Transverse colon (tissue), 4 donors: ENCODE measurements around the gene CCDC8. TPM values are rescaled to one million over a fixed set of nuclear protein-coding genes. Genes with fewer than 3 reads are reported as not detected.
A peak's percentile ranks its signal among the peaks of the same experiment; 100 is the strongest.

Experiments
- DNase-seq: peaks from one replicate; pipeline ENCODE4 v3.0.0-alpha.2; 2019
- H3K27ac ChIP-seq, 4 donors: fragments of 200-600 bp; sonication (generic); 2 replicates each; pipeline ENCODE4 v1.5.1; 2016 to 2018; ENCODE audit warnings: inconsistent platforms in 4 of 4
- H3K27me3 ChIP-seq: fragments of 200-600 bp; sonication (generic); 2 replicates; pipeline ENCODE4 v1.5.1; 2017; ENCODE audit warnings: inconsistent platforms
- H3K36me3 ChIP-seq, 4 donors: fragments of 200-600 bp; sonication (generic); 2 replicates each; pipeline ENCODE4 v1.5.1; 2017 to 2019; ENCODE audit warnings: inconsistent platforms in 4 of 4
- H3K4me1 ChIP-seq, 4 donors: fragments of 200-600 bp; sonication (generic); 2 replicates each; pipeline ENCODE4 v1.5.1; 2017 to 2020; ENCODE audit warnings: inconsistent platforms in 4 of 4
- H3K4me3 ChIP-seq, 4 donors: fragments of 200-600 bp; sonication (generic); 1 replicate in 1 of 4; 2 replicates in 3 of 4; pipeline versions ENCODE4 v1.5.1 to v1.6.1; 2017 to 2019; ENCODE audit warnings: inconsistent platforms in 4 of 4
- H3K9me3 ChIP-seq, 2 donors: fragments of 200-600 bp; sonication (generic); 2 replicates each; pipeline ENCODE4 v1.5.1; 2017 to 2019; ENCODE audit warnings: inconsistent platforms in 2 of 2
- EP300 ChIP-seq: sonication (generic); formaldehyde crosslinking; IDR thresholded peaks from one replicate; pipeline ENCODE4 v1.6.1; 2017; ENCODE audit warnings: antibody characterized with exemption, low read depth
- POLR2A ChIP-seq: fragments of 450-650 bp; IDR thresholded peaks from one replicate; pipeline ENCODE4 v1.6.1; 2016; ENCODE audit warnings: antibody characterized with exemption, mild to moderate bottlenecking, moderate library complexity
- POLR2AphosphoS5 ChIP-seq, 3 donors: sonication (generic); formaldehyde crosslinking; IDR thresholded peaks; one replicate each; pipeline ENCODE4 v1.6.1; 2016; ENCODE audit warnings: antibody characterized with exemption in 3 of 3
- WGBS, 2 donors: methylation state at CpG; one replicate each; pipeline ENCODE4 v1.1.5; 2018; ENCODE audit warnings: low coverage in 1 of 2; 5-methylcytosine and 5-hydroxymethylcytosine counted together
- in situ Hi-C, 4 donors: fragments of 200-750 bp; cut with MboI; loops; one replicate each; pipeline versions ENCODE4 v1.15.0 to v1.15.1; 2017; ENCODE audit warnings: low sequenced_read_pairs in 3 of 4, low pct_ligation_motif_present in 1 of 4, low pct_unique_long_range_greater_than_20kb in 1 of 4
- intact Hi-C: fragments of 100-400 bp; cut with DNase I; formaldehyde crosslinking; loops from one replicate; pipeline ENCODE4 v1.15.1; 2023; ENCODE audit warnings: low total_unique reads
- total RNA-seq, 4 donors: library from RNA; depleted of rRNA; stranded (reverse); fragments of >200 nt; gene quantifications; one replicate each; pipeline ENCODE4 v1.1.0, GENCODE V29; 2016
- TF ChIP-seq, protein P1 (sequence below), 5 experiments: fragments of 200-600 bp in 3 of 5; fragments of 450-650 bp in 2 of 5; sonication (generic) in 3 of 5; IDR thresholded peaks; 1 replicate in 2 of 5; 2 replicates in 3 of 5; pipeline ENCODE4 v1.5.1; 2016 to 2017; ENCODE audit warnings: antibody characterized with exemption in 5 of 5, inconsistent platforms in 3 of 5, mild to moderate bottlenecking in 2 of 5, moderate library complexity in 1 of 5

Gene CCDC8
- total RNA-seq, 4 donors from 2014 or later = 0.40 to 1.9 (median 1.2) TPM

DNA sequence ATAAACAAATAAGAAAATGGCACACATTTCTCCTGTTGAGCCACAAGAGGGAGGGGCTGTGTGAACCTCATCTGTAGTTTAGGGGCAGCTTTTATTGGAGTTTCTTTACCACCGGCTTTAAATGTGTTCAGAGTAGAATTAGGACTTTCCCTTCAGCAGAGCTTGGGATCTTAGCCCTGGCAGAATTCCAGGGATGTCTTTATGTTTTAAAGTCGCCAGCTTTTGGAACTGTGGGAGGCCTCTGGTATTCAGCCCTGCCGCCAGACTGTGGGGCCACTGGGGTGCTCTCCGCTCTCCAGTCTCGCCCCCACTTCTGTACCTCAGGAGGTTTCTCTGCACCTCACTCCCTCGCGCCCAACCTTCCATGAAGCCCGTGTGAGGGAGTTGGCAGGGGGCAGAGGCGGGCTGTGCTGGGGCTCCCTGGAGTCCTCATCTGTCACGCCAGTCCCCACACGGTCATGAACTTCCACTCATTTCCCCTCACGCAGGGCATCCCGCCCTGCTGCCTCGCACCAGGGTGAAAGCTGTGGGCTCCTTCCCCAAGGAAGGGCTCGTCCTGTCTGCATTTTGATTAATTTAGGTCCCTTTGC lies 31.5 kb downstream of the CCDC8 start:
- Histone ChIP-seq H3K4me1 (peaks cover 4 to 18% (median 9%) of the 10 kb centered on the region in 4 donors), H3K9me3 (no peaks in the 10 kb centered on the region), H3K36me3 (peaks cover 0 to 37% (median 18%) of the 10 kb centered on the region in 4 donors), H3K27ac (no peak overlapping the region), H3K4me3 (no peak overlapping the region), H3K27me3 (no peaks in the 10 kb centered on the region)
- no peak for TF ChIP-seq EP300
- TF ChIP-seq, protein P1, sequence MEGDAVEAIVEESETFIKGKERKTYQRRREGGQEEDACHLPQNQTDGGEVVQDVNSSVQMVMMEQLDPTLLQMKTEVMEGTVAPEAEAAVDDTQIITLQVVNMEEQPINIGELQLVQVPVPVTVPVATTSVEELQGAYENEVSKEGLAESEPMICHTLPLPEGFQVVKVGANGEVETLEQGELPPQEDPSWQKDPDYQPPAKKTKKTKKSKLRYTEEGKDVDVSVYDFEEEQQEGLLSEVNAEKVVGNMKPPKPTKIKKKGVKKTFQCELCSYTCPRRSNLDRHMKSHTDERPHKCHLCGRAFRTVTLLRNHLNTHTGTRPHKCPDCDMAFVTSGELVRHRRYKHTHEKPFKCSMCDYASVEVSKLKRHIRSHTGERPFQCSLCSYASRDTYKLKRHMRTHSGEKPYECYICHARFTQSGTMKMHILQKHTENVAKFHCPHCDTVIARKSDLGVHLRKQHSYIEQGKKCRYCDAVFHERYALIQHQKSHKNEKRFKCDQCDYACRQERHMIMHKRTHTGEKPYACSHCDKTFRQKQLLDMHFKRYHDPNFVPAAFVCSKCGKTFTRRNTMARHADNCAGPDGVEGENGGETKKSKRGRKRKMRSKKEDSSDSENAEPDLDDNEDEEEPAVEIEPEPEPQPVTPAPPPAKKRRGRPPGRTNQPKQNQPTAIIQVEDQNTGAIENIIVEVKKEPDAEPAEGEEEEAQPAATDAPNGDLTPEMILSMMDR (IDR thresholded peaks at IDR 0.05) = no peak
- no peak for DNase-seq
- 87% methylated on average over 15 of the region's 15 CpGs; no CpG with 5 or more reads in 1 of the 2 donors for WGBS, 2 donors
- intact Hi-C loops = no loop called here
- in situ Hi-C loops = loop anchor here in 1 of 4 donors (10.0 kb wide), 1 partner anchor 97 kb away; no protein-coding TSS in a partner anchor

DNA sequence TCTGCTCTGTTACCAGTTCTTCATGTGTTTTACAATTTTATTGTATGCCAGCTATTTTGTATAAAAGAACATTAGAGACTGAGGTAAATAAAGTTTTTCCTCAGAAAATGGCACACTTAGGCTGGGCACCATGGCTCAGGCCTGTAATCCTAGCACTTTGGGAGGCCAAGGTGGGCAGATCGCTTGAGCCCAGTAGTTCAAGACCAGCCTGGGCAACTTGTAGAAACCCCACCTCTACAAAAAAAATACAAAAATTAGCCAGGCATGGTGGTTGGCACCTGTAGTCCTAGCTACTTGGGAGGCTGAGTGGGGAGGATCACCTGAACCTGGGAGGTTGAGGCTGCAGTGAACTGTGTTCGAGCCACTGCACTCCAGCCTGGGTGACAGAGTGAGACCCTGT lies 32.0 kb downstream of the CCDC8 start:
- in situ Hi-C loops = loop anchor here in 1 of 4 donors (10.0 kb wide), 1 partner anchor 97 kb away; no protein-coding TSS in a partner anchor
- Histone ChIP-seq H3K36me3 (peaks cover 0 to 42% (median 18%) of the 10 kb centered on the region in 4 donors), H3K4me1 (peaks cover 4 to 18% (median 9%) of the 10 kb centered on the region in 4 donors), H3K4me3 (no peak overlapping the region), H3K27me3 (no peaks in the 10 kb centered on the region), H3K27ac (no peak overlapping the region), H3K9me3 (no peaks in the 10 kb centered on the region)
- no peak for DNase-seq
- 91 to 100% methylated on average over 1 to 2 of the region's 2 CpGs for WGBS, 2 donors
- intact Hi-C loops = no loop called here
- TF ChIP-seq POLR2AphosphoS5 (IDR thresholded peaks at IDR 0.05) = no peak
- no peak for TF ChIP-seq POLR2A
- TF ChIP-seq EP300 = no peak
- TF ChIP-seq, protein P1 (IDR thresholded peaks at IDR 0.05) = no peak

DNA sequence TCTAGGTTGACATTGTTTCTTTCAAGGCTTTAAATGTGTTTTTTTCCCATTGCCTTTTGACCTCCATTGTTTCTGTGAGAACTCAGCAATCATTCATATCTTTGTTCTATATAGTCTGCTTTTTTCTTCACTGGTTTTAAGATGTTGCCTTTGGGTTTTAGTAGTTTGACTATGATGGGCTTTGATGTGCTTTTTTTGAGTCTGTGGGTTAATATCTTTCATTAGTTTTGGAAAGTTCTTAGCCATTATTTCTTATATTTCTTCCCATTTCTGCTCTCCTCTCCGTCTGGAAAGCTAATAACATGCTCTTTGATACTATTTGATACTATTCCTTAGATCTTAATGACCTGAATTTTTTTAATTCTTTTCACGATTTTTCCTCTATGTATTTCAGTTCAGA lies 32.7 kb downstream of the CCDC8 start:
- TF ChIP-seq POLR2AphosphoS5 (IDR thresholded peaks at IDR 0.05) (no peak), POLR2A (no peak)
- TF ChIP-seq, protein P1 (IDR thresholded peaks at IDR 0.05) = no peak
- Histone ChIP-seq H3K36me3 (peaks cover 0 to 42% (median 18%) of the 10 kb centered on the region in 4 donors), H3K27me3 (no peaks in the 10 kb centered on the region), H3K4me3 (no peak overlapping the region), H3K27ac (no peak overlapping the region), H3K9me3 (no peaks in the 10 kb centered on the region), H3K4me1 (peaks cover 4 to 18% (median 9%) of the 10 kb centered on the region in 4 donors)
- DNase-seq = no peak
- in situ Hi-C loops (loop anchor here in 1 of 4 donors (10.0 kb wide), 1 partner anchor 96 kb away; no protein-coding TSS in a partner anchor), intact Hi-C loops (no loop called here)
- 93 to 100% methylated on average over 2 of the region's 2 CpGs for WGBS, 2 donors

DNA sequence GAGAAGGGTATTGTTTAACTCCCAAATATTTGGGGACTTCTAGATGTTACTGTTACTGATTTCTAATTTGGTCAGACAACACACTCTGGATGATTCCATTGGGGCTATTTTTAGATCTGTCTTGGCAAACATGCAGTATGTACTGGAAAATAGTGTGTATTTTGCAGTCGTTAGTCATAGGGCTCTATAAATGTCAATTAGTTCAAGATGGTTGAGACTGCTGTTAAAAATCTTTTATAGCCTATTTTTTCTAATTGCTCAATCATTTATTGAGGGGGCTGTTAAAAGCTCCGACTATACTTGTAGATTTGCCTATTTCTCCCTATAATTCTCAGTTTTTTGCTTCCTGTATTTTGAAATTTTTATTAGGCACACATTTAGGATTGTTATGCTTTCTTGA lies 35.1 kb downstream of the CCDC8 start:
- in situ Hi-C loops (no loop called here), intact Hi-C loops (no loop called here)
- 47 to 57% methylated on average over 2 of the region's 2 CpGs for WGBS, 2 donors
- no peak for DNase-seq
- TF ChIP-seq EP300 (no peak), POLR2A (no peak), POLR2AphosphoS5 (IDR thresholded peaks at IDR 0.05) (peak in 1 of 3 donors; percentile 49)
- TF ChIP-seq, protein P1 (IDR thresholded peaks at IDR 0.05) = no peak
- H3K36me3 ChIP-seq = peaks cover 0 to 35% (median 14%) of the 10 kb centered on the region in 4 donors
- H3K4me3 ChIP-seq = no peak overlapping the region
- H3K9me3 ChIP-seq = no peaks in the 10 kb centered on the region
- no peaks in the 10 kb centered on the region for H3K27me3 ChIP-seq
- H3K27ac ChIP-seq = peak overlapping the region in 3 of 4 donors; percentile 31 to 40 (median 34)
- peaks cover 16 to 31% (median 21%) of the 10 kb centered on the region in 4 donors for H3K4me1 ChIP-seq
